Measurements from ENCODE around the gene BHMT. TPM values are rescaled to one million over a fixed set of nuclear protein-coding genes. Genes with fewer than 3 reads are reported as not detected.

BHMT gene
- total and polyA plus RNA-seq, 12 donors, result 0.03 to 0.15 TPM; not detected in 10

- Histone ChIP-seq H3K27ac (no peak overlapping the region), H3K36me3 (peaks cover 0 to 10% (median 0%) of the 10 kb centered on the region in 9 donors), H3K27me3 (no peaks in the 10 kb centered on the region), H3K4me3 (no peak overlapping the region), H3K9me3 (peaks cover 0 to 18% (median 0%) of the 10 kb centered on the region in 11 donors), H3K4me1 (peaks cover 0 to 14% (median 5%) of the 10 kb centered on the region in 9 donors)
- no peak for TF ChIP-seq CTCF (IDR thresholded peaks at IDR 0.05)
- DNase-seq (no peak), ATAC-seq (no peak)
- 74 to 77% methylated on average over 3 of the region's 3 CpGs for WGBS, 2 donors
- intact Hi-C loops (cut with DNase I), result no loop called here
These were observed 33.8 kb upstream of the BHMT start for GRCh38 chr5:79077680-79078365.

GRCh38 chr5:79080804-79081203, 30.8 kb upstream of the BHMT start:
- Histone ChIP-seq H3K4me3 (no peak overlapping the region), H3K27me3 (no peaks in the 10 kb centered on the region), H3K27ac (no peak overlapping the region), H3K4me1 (peaks cover 0 to 14% (median 5%) of the 10 kb centered on the region in 9 donors), H3K9me3 (no peaks in the 10 kb centered on the region), H3K36me3 (peaks cover 0 to 10% (median 0%) of the 10 kb centered on the region in 9 donors)
- DNase-seq, result no peak
- TF ChIP-seq CTCF (IDR thresholded peaks at IDR 0.05), result no peak
- 84 to 91% methylated on average over 2 of the region's 2 CpGs for WGBS, 2 donors
- no peak for ATAC-seq
- intact Hi-C loops (cut with DNase I), result no loop called here

- WGBS, 2 donors, result 92 to 95% methylated on average over 5 of the region's 5 CpGs
- Histone ChIP-seq H3K27ac (no peak overlapping the region), H3K4me1 (peaks cover 0 to 7% (median 2%) of the 10 kb centered on the region in 9 donors), H3K36me3 (peaks cover 0 to 10% (median 0%) of the 10 kb centered on the region in 9 donors), H3K9me3 (no peaks in the 10 kb centered on the region), H3K4me3 (no peak overlapping the region), H3K27me3 (no peaks in the 10 kb centered on the region)
- intact Hi-C loops (cut with DNase I), result no loop called here
- DNase-seq (no peak), ATAC-seq (no peak)
- no peak for TF ChIP-seq CTCF (IDR thresholded peaks at IDR 0.05)
These were observed 29.8 kb upstream of the BHMT start for GRCh38 chr5:79081779-79082178.

GRCh38 chr5:79086116-79086515, 25.5 kb upstream of the BHMT start:
- H3K4me1 ChIP-seq, result peaks cover 0 to 8% (median 0%) of the 10 kb centered on the region in 9 donors
- 82 to 88% methylated on average over 2 of the region's 2 CpGs for WGBS, 2 donors
- ATAC-seq, result no peak

More at GRCh38 chr5:79086116-79086515, 25.5 kb upstream of the BHMT start:
- Histone ChIP-seq H3K27me3 (no peaks in the 10 kb centered on the region), H3K9me3 (no peaks in the 10 kb centered on the region), H3K36me3 (no peaks in the 10 kb centered on the region), H3K4me3 (no peak overlapping the region), H3K27ac (no peak overlapping the region)
- no peak for DNase-seq
- TF ChIP-seq CTCF (IDR thresholded peaks at IDR 0.05), result no peak
- intact Hi-C loops (cut with DNase I), result no loop called here
